Measurements from ENCODE around the gene UBE2R2.
"Not testable (repeated sequence)": the region's sequence is repeated elsewhere in the genome, so short reads cannot be mapped to it uniquely, and the experiment has no call there.

UBE2R2 gene

GRCh38 chr9:33816327-33817252 lies at the start of gene UBE2R2:
UBE2R2 (plus strand) TSS chr9:33817160; CDS start chr9:33817758, 598 bp downstream.
- peak; percentile 46 for DNase-seq (ENCODE audit: low read depth)
- H3K4me3 ChIP-seq (ENCODE audit: control insufficient read depth, low read depth, low read length), result peak within 1 kb of the TSS; percentile 99
- TF ChIP-seq CTCF (IDR thresholded peaks at IDR 0.05; ENCODE audit: control insufficient read depth, insufficient read depth, low read depth, low read length, missing control alignments), result no peak

DNA sequence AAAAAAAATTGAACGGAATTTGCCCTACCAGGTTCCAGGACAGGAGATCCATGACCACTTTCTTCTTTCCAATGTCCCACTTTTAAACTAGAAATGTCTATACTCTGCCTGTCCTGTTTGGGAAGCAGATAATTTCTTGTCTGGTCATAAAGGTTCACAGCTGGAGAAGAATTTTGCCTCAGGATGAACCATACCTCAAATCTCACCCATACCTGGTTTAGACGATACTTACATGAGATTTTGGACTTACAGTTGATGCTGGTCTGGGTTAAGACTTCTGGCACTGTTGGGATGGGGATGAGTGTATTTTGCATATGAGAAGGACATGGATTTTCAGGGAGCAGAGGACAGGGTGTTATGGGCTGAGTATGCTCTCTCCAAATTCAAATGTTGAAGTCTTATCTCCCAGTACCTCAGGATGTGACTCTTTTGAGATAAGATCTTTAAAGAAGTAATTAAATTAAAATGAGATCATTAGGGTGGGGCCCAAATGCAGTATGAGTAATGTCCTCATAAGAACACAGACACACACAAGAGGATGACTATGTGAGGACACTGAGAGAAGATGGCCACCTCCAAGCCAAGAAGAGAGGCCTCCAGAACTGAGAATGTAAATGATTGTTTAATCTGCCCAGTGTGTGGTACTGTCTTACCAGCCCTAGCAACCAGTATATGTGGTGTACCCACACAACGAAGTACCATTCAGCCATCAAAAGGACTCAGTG lies 46.6 kb upstream of the UBE2R2 start:
- not testable (repeated sequence) for DNase-seq (ENCODE audit: low read depth); H3K4me3 ChIP-seq (ENCODE audit: control insufficient read depth, low read depth, low read length)

DNA sequence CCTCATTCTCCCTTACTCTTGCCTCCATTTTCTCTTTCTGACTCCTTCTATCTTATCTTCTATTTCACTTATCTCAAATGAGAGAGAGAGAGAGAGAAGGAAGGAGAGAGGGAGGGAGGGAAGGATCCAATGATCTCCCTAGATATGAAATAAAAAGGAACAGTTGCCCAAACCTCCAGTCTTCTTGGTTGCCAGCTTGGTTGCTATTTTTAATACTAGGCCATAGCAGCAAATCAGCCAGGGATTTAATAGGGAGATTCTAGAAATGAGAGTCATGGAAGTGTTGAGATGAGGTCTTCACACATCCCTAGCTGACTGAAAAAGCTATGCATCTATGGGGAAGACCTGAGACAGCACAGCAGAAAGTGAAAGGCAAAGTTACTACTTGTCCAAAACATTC lies 43.8 kb upstream of the UBE2R2 start:
- not testable (repeated sequence) for H3K4me3 ChIP-seq (ENCODE audit: control insufficient read depth, low read depth, low read length); DNase-seq (ENCODE audit: low read depth)

- DNase-seq (ENCODE audit: low read depth); H3K4me3 ChIP-seq (ENCODE audit: control insufficient read depth, low read depth, low read length): not testable (repeated sequence)
Measured at GRCh38 chr9:33774074-33774659, 42.8 kb upstream of the UBE2R2 start.

GRCh38 chr9:33776578-33776977 lies 40.4 kb upstream of the UBE2R2 start:
- H3K4me3 ChIP-seq (ENCODE audit: control insufficient read depth, low read depth, low read length), result no peak overlapping the region
- DNase-seq (ENCODE audit: low read depth), result no peak
- TF ChIP-seq CTCF (IDR thresholded peaks at IDR 0.05; ENCODE audit: control insufficient read depth, insufficient read depth, low read depth, low read length, missing control alignments), result no peak

GRCh38 chr9:33778700-33779351 lies 38.1 kb upstream of the UBE2R2 start:
- no peak for DNase-seq (ENCODE audit: low read depth)
- H3K4me3 ChIP-seq (ENCODE audit: control insufficient read depth, low read depth, low read length), result no peak overlapping the region
- peak; percentile 90 for TF ChIP-seq CTCF (IDR thresholded peaks at IDR 0.05; ENCODE audit: control insufficient read depth, insufficient read depth, low read depth, low read length, missing control alignments)

DNA sequence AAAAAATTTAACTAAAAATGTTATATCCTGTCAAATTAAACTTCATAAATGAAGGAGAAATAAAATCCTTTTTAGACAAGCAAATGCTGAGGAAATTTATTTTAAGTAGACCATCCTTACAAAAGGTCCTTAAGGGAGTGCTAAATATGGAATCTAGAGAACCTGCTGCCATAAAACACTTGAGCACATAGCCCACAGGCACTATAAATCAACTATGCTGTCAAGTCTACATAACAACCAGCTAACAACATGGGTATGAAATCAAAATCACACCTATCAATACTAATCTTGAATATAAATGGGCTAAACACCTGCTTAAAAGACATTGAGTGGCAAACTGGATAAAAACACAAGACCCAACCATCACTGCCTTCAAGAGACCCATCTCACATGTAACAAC lies 36.7 kb upstream of the UBE2R2 start:
- no peak for TF ChIP-seq CTCF (IDR thresholded peaks at IDR 0.05; ENCODE audit: control insufficient read depth, insufficient read depth, low read depth, low read length, missing control alignments)
- H3K4me3 ChIP-seq (ENCODE audit: control insufficient read depth, low read depth, low read length), result no peak overlapping the region
- no peak for DNase-seq (ENCODE audit: low read depth)

- DNase-seq (ENCODE audit: low read depth), result no peak
- no peak for TF ChIP-seq CTCF (IDR thresholded peaks at IDR 0.05; ENCODE audit: control insufficient read depth, insufficient read depth, low read depth, low read length, missing control alignments)
Measured at GRCh38 chr9:33781736-33782135, 35.2 kb upstream of the UBE2R2 start.

More at GRCh38 chr9:33781736-33782135, 35.2 kb upstream of the UBE2R2 start:
- no peak overlapping the region for H3K4me3 ChIP-seq (ENCODE audit: control insufficient read depth, low read depth, low read length)

Measured in AG09309 (cell line).